HG02759 (cell line): ENCODE data around the gene RASAL2.

Experiments used
- ATAC-seq: cut with Tn5 transposase; IDR thresholded peaks from one replicate; pipeline ENCODE4 v1.9.1; 2021; ENCODE audit warnings: mild to moderate bottlenecking, moderate library complexity; ENCODE audit not compliant: unreplicated experiment

Gene RASAL2

DNA sequence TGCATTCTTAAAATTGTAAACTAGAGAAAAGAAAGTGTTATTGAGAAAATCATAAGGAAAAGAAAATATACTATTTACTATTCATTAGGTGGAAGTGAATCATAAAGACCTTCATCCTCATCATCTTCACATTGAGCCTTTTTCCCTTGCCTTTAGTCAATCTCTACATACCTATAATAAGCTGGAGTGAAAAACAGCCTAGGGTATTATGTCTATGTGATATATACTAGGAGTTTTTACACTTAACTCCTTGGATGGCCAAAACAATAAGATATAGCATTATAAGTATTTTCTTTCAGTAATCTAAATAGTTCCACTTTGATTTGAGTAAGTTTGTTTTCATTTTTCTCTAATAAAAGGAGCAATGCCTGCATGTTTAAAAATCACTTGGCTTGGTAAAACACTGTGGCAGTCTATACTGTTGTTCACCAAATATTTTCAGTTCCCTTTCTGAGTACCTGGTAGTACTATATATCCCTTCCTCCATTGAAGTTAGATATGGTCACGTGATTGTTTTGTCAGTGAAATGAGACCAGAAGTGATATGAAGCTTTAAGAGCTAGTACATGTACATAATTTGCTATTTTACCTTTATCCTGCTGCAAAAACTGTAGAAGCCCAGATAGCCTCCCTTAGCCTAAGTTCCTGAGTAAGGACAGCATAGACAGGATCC, 324.5 kb downstream of the RASAL2 start:
- peak; percentile 53 for ATAC-seq

DNA sequence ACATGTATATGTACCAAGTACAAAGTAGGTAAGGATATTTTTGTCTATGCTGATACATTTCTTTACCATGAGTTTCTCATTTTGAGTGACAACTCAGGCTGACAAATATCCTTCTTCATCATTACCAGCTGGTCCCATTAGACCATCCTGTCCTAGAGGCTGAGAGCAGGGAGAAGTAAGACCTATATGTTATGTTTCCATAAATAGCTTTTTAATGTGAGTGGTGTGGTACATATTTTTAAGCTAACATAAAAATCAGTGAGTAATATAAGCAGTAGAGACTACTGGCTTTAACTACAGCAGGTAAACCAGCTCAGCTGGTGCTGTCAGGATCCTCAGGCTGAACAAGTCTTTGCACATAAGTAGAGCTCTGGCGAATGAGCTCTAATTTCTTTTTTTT, 340.5 kb downstream of the RASAL2 start:
- no peak for ATAC-seq

DNA sequence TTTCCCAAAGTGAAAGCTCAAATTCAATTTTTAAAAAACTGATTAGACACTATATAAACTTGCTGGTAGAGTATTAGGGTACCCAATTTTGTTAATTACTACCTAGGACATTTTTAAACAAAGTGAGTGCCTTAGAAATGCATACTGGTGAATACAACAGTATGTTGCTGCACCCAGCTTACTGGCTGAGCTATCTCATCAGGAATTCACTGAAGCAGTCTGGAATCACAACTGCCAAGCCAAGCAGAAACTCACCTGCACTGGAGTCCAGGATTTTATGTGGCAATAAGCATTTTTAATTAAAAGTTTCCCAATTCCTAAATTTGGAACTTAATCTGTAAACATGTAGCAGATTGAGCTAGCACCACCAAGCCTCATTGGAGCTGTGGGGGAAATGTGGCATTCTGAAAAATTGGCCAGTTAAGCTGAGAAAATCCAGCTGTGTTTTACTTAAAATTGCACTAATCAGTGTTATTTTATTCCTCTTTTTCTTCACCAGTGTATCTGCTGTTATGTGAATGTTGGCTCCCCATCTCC, 341.1 kb downstream of the RASAL2 start:
- ATAC-seq = no peak

DNA sequence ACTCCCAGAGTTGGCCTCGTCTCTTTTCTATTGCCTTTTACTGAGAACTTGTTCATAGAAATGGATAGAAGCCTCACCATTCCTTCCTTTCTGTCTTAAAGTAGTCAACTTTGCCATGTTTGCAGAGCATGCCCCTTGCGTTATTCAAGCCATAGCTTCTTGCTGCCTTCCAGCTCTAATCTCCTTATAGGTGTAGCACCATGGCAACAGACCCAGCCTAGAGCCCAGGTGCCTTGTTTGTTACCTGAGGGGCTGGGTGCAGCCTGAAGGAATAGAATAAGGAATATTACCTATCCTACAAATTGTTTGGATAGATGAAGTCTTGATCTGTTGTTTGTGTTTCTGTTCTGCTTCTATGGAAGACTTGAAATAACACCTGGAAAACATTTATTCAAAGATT, 343.0 kb downstream of the RASAL2 start:
- no peak for ATAC-seq

DNA sequence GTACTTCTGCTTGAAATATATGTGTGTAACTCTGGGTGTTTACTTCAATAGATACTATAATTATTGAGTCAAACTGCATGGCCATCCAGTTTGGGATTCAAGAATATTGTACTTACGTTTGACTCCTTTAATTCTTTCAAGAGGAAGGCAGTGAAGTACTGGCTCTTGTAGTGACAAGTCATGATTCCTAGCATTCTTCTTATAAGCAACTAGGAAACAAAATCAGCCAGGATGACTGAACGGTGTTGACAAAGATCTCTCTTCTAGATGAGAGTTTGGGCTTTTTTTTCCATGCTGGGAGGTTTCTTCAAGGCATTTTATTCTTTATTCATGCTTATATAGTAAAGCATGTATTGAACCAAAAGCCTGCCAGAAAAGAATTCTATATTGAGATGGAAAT, 344.5 kb downstream of the RASAL2 start:
- ATAC-seq = no peak

DNA sequence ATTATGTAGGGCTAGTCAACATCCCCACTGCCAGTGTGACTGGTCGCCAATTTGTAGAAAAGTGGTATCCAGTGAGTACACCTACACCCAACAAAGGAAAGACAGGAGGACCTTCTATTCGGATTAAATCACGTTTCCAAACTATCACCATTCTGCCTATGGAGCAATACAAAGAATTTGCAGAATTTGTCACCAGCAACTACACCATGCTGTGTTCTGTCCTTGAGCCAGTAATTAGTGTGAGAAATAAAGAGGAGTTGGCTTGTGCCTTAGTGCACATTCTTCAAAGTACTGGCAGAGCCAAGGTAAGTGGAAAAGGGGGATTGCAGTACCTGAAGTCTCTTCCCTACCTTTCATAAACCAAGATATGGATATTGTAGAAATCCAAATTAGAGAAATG, 349.0 kb downstream of the RASAL2 start:
- ATAC-seq = no peak

DNA sequence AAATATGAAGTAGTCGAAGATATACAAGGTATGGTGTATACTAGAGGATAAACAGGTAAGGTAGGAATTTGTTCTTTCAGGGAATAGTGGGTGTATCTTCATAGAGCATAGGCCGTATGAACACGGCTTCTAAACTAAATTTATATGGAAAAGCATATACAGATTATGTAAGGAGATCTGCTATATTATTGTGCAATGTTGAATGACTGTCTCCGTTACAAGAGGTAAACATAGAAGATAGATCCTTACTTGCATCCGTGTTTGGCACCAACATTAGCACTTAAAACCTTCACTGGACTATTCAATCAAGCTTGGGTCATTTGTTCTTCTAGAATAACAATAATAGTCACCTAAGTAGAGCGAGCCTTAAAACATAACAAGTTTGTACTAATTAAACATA, 357.0 kb downstream of the RASAL2 start:
- ATAC-seq = no peak

DNA sequence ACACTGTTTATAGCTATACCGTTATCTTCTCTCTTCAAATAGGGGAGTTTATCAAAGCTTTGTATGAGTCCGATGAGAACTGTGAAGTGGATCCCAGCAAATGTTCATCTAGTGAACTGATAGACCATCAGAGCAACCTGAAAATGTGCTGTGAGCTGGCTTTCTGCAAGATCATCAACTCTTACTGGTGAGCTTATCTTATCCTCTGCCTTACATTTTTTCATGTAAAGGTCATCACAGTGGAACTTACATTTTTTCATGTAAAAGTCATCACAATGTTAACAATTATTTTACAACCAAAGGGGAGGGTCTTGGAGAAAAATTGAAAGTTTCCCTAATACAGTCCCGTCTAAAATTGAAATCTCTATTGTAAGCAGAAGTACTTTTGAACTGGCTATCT, 357.6 kb downstream of the RASAL2 start:
- ATAC-seq = no peak

DNA sequence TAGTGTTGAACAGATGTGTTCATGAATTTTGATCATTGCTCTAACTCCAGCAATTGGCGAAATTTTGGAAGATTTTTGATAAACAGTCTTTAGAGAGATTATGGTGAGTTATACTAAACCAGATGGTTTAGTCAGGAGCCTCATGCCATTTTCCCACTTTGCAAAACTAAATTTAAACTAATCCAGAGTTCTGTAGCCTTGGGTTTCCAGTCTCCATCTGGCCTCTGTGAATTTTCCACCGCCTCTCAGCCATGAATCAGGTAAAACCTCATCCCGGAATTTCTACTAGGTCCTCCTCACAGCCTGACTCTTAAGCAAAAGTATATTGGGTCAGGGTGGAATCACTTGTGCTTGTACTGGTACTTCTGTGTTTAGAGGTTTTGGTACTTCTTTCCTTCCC, 358.1 kb downstream of the RASAL2 start:
- no peak for ATAC-seq

DNA sequence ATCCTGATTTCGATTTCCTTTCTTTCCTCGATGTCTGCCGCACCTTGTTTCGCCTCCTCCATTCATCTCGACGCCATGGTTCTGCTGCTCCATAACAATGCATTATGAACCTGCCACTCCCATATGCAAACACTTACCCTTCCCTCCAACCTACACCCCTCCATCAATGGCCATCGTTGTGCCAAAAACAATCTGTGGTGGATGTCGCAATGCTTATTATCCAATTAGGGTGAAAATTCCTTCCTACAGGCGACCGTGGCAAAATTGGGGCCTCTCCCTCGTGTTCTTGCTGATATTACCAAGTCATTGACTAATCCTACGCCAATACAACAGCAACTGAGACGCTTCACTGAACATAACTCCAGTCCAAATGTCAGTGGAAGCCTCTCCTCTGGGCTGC, 362.6 kb downstream of the RASAL2 start:
- no peak for ATAC-seq

DNA sequence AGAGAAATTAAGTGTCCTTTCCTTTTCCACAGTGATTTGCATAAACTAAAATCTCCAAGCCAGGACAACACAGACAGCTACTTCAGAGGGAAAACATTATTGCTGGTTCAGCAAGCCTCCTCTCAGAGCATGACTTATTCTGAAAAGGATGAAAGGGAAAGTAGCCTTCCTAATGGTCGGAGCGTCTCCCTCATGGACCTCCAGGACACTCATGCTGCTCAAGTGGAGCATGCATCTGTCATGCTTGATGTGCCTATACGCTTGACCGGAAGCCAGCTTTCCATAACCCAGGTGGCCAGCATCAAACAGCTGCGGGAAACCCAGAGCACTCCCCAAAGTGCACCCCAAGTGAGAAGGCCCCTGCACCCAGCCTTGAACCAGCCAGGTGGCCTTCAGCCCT, 363.7 kb downstream of the RASAL2 start:
- no peak for ATAC-seq

DNA sequence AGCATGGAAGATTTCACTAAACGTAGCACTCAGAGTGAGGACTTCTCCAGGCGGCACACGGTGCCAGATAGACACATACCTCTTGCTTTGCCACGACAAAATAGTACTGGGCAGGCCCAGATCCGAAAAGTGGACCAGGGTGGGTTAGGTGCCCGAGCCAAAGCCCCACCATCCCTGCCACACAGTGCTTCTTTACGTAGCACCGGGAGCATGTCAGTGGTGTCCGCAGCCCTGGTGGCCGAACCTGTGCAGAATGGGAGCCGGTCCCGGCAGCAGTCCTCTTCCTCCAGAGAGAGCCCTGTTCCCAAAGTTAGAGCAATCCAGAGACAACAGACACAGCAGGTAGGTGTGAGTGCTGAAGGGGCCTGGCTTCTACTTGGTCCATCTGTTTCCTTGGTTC, 364.3 kb downstream of the RASAL2 start:
- ATAC-seq = no peak

DNA sequence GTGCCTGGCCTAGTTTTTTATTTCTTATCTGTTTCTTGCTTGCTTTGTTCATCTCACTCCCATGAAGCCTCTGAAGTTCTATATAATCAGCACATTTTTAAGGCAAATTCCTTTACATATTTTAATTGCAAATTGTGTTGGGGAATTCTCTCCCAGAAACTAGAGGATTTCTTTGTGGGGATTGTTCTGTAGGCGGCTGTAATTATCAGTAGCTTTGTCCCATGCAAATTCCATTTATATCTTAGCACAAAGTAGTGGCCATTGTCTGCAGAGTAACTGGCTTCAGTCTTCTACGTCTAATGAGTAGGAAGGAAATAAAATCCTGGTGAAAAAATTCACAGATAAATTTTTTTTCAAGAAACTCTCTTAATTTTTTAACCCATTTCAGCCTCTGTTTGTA, 367.2 kb downstream of the RASAL2 start:
- ATAC-seq = no peak

DNA sequence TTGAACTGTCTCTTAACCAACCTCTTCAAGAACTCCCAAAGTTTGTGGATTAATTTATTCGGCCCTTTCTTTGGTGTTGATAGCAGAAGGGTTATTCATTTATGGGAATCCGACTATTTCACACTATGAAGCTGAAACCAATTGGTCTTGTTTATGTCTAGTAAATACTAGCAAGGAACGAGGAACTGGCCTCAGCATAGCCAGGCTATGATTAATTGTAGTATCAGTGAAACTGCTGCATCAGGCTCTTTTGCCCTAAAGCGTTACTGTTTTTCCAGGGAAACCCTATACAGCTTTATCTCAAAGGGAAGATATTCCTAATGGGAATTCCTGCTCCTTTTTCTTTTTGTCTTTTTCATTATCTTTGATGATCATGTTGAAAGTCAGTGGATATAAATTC, 367.8 kb downstream of the RASAL2 start:
- no peak for ATAC-seq

DNA sequence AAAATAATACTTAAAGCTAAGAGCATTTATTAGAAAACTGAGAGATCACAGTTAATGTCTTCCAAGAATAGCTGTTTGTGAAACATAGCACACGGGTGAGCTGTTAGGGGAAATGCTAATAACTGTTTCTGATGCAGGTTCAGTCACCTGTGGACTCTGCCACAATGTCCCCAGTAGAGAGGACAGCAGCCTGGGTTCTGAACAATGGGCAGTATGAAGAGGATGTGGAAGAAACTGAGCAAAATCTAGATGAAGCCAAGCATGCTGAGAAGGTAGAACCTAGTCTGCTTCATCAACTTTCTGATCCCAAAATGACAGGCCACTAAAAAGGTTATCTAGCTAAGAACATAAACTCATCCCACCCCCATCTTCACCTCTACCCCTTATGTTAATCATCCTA, 370.2 kb downstream of the RASAL2 start:
- ATAC-seq = no peak

DNA sequence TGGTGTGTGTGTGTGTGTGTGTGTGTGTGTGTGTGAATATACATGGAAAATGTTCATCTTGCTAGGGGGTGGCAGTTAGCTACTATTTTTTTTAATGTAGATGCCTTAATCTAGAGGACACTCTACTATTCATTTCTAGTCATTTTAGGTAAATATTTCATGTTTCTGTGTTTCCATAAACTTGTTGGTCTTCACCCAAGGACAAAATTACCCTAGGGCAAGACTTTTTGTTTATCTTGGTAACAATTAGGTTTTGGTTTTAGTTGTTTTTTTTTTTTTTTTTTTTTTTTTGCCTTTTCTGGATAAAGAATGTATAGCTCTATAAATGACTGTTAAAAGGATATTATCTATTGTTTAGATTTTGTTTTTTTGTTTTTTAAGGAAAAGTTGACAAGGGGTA, 370.7 kb downstream of the RASAL2 start:
- no peak for ATAC-seq

DNA sequence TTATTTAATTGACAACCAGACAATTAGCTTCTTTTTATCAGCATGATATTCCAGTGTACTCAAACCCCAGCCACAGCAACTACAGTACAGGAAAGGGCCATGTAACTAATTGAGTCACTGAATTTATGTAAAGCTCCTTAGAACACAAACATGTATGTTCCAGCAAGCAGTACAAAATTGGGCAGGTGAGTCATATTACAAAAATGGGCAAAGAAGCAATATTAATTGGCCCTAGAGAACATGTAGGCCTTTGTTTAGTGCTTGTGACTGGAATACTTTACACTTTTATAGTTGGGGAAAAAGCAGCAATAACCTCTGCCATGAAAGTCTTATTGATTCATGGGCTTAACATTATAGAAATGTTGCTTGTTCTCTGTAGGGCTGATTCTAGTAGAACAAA, 371.1 kb downstream of the RASAL2 start:
- ATAC-seq = no peak

DNA sequence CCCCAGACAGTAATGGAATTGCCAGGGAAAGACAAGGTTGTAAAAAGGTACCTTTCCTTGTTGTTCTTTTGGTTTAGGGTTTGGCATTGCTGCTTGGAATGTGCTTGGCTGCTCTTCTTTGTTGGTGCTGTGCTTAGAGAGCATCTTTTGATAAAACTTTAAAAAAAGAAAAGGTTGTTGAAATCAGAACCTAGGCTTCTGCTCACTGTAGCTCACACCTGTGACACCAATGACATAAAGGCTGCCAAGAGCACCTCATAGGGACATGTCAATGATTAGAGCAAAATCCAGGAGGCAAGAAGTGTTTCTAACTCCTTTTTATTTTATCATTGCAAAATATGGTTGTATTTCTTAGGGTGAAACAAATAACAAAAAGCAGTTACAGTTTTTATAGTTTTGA, 373.9 kb downstream of the RASAL2 start:
- ATAC-seq = no peak

DNA sequence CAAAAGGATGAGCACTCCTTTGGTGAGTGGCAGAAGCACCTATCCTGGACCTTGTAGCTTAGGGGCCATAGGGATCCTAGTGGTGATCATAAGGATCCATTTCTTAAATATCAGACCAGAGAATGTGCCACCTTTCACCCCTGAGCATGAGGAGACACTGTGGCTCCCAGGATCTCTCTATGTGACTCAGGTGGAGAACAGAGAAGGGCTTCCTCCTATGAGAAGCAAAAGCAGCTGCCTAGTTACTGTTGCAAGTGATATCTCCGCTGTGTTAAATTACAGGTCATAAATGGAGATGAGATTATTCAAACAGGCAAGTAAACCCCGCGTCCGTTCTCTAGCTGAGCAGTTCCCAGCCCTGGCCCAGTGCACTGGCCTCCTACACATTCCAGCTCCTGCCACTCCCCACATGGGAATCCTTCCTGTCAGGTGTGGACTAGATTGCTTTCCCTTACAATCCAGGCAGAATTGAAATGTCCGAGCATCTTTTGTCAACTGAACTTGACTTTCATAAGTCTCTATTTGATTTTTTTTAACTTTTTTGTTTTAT, 376.6 kb downstream of the RASAL2 start:
- ATAC-seq = no peak

DNA sequence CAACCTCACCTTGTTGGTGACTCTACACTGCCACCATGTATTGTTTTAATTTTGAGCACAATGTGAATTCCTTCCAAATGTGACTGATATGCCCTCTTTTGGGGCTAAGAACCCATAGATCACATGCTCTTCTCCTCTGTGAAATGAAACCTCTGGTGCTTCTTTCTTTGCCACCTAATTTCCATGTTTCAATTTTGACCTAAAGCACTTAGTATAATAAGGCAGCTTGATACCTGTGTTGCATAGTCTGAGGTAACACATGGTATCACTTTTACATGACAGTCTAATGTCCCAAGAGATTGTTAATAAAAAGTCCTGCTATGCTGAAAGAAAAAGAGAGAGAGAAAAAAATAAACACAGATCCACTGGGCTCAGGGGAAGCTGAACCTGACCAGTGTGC, 378.6 kb downstream of the RASAL2 start:
- ATAC-seq = no peak

DNA sequence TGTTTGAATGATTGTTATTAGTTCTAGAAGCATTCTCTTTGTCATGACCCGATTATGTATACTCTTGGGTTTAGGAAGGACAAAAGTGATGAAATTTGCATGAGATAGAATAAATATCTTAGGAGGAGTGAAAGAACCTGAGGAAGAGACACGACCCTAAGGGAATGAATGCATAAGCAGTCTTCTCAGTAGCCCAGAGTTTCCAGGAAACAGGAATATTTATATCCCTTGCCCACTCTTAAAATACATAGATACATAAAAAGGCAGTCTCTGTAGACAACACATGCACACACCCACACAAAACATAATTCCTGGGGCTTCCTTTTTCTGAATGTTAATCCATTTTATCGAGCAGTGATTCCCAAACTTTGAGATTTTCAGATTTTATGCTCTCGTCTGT, 383.5 kb downstream of the RASAL2 start:
- ATAC-seq = no peak

DNA sequence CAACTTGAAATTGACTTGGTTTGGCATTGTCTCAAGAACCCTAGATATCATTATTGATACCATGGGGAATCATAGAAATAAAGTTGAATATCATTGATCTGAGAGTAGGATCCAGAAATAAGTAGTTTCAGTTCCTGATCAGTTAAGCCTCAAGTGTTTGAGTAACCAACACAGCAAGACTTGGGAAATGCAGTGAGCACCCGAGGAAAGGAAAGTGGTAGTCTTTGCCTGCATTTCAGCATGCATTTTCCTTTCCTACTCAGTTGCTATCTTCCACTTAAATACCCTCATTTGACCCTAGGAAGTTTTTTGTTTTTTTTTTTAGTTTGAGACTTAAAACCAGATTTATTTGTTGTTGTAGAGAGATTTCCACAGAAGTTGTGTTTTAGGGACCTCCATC, 383.9 kb downstream of the RASAL2 start:
- ATAC-seq = no peak
